HG02610 (cell line): ENCODE measurements around the gene DCAF7.

Experiments used
- ATAC-seq: cut with Tn5 transposase; IDR thresholded peaks from one replicate; pipeline ENCODE4 v1.9.1; 2021; ENCODE audit warnings: mild to moderate bottlenecking, moderate library complexity; ENCODE audit not compliant: unreplicated experiment

The DCAF7 gene

GRCh38 chr17:63623786-63624530, 73.7 kb downstream of the DCAF7 start:
- ATAC-seq, result no peak

- ATAC-seq, result no peak
Measured at GRCh38 chr17:63624531-63624880, 74.2 kb downstream of the DCAF7 start.

- ATAC-seq, result no peak
Measured at GRCh38 chr17:63626551-63627180, 76.4 kb downstream of the DCAF7 start.

GRCh38 chr17:63629627-63630026, 79.3 kb downstream of the DCAF7 start:
- no peak for ATAC-seq

- no peak for ATAC-seq
Measured at GRCh38 chr17:63631062-63631461, 80.8 kb downstream of the DCAF7 start.

GRCh38 chr17:63631626-63632025, 81.3 kb downstream of the DCAF7 start:
- no peak for ATAC-seq

- ATAC-seq, result no peak
Measured at GRCh38 chr17:63633742-63634141, 83.5 kb downstream of the DCAF7 start.

- no peak for ATAC-seq
Measured at GRCh38 chr17:63634163-63634562, 83.9 kb downstream of the DCAF7 start.

- ATAC-seq, result no peak
Measured at GRCh38 chr17:63634816-63635215, 84.5 kb downstream of the DCAF7 start.

GRCh38 chr17:63635290-63635689, 85.0 kb downstream of the DCAF7 start:
- no peak for ATAC-seq

- no peak for ATAC-seq
Measured at GRCh38 chr17:63635787-63636186, 85.5 kb downstream of the DCAF7 start.

- no peak for ATAC-seq
Measured at GRCh38 chr17:63639125-63639524, 88.8 kb downstream of the DCAF7 start.

- ATAC-seq, result no peak
Measured at GRCh38 chr17:63640038-63640437, 89.8 kb downstream of the DCAF7 start.

- ATAC-seq, result no peak
Measured at GRCh38 chr17:63641692-63642448, 91.6 kb downstream of the DCAF7 start.
